GM19397 (cell line): Measurements from ENCODE around the gene TMEM109.

ENCODE experiments used
- ATAC-seq: cut with Tn5 transposase; IDR thresholded peaks from one replicate; pipeline ENCODE4 v1.9.1; 2021; ENCODE audit warnings: mild to moderate bottlenecking, moderate library complexity; ENCODE audit not compliant: unreplicated experiment

The TMEM109 gene

DNA sequence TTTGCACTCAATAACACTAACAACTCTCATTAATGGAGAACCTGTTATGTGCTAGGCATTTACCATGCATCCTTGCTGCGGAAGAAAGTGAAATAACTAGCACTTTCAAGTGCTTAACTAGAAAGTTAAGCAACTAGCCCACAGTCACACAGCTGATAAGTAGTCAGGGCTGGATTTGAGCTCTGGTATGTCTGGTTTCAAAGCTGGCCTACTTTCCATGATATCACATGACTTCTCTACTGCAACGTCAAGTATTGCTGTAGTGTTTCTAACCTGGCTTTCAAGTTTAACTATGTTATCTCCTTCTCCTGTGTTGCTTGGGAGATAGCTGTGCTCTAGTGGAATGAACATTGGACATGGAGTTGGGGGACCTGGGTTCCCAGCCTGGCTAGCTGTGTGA lies 25.9 kb downstream of the TMEM109 start:
- ATAC-seq: no peak

DNA sequence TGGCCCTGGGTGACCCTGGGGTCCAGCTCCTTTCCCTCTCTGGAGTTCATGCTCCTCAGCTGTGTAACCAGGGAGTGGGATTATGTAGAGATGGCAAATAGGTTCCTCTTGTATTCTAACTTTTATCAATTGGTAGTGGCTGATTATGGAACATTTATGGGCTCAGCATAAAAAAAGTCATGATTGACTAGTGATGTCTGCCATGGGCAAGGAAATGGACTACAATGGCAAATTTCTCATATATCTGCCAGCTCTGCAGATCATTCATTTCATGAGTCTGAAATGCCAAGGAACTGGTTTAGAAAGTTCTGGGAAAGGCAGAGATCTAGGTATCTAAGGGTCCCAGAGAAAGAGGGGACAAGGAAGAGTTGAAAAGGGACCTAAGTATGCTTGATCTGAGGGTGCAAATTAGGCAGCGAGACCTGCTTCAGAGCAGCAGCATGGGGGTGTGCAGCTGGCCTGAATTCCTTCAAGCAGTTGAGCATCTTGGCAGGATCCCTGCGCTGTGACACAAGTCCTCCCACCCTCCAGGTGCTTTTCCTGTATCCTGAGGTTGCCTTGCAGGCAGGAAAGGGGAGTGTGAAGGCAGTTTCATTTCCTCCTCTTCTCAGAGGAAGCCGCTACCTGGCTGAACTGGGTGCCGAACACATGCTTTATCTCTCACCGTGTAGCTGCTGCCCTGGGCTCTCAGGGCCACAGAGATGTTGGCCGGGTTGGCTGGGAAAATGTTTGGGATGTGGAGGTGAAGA lies 27.6 kb downstream of the TMEM109 start:
- no peak for ATAC-seq

DNA sequence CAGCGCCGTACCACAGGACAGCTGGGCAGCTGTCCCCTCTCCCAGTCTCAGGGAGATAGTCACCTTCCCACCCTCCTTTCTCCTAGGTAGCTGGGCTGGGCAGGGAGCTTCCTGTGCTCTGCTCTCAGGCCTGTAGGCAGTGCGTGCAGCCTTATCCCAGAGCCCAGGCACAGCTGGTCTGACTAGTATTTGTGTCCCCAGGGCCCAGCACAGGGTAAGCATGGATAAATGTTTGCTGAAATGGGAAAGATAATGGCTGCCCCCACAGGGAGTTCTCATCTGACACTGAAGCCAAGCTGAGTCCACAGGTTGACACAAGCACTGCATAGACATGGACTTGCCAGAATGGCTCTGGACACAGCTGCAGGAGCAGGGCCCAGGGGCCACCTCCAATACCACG lies 28.3 kb downstream of the TMEM109 start:
- no peak for ATAC-seq

DNA sequence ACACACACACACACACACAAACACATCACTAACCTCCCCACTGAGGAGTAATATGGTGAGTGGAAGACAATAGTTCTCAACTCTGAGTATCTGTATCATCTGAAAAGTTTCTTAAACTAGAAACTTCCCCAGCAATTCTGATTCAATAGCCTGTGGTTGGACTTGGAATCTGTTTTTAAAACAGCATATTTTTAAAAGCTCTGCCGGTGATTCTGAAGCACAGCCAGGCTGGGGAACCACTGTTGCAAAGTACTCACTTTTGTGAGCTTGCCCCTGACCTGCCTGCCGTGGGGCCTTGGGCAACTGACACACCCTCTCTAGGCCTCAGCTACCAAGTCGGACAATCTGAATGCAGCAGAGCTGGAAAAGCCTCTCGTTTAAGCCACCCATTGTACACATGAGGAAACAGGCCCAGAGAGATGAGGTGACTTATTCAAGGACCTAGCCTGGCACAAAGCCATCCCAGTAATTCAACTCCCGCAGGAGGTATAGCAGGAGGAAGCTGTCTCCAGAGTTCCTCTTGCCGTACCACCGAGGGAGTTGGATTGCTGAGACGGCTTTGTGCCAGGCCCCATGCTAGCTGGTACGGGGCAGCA lies 29.1 kb downstream of the TMEM109 start:
- ATAC-seq: no peak

DNA sequence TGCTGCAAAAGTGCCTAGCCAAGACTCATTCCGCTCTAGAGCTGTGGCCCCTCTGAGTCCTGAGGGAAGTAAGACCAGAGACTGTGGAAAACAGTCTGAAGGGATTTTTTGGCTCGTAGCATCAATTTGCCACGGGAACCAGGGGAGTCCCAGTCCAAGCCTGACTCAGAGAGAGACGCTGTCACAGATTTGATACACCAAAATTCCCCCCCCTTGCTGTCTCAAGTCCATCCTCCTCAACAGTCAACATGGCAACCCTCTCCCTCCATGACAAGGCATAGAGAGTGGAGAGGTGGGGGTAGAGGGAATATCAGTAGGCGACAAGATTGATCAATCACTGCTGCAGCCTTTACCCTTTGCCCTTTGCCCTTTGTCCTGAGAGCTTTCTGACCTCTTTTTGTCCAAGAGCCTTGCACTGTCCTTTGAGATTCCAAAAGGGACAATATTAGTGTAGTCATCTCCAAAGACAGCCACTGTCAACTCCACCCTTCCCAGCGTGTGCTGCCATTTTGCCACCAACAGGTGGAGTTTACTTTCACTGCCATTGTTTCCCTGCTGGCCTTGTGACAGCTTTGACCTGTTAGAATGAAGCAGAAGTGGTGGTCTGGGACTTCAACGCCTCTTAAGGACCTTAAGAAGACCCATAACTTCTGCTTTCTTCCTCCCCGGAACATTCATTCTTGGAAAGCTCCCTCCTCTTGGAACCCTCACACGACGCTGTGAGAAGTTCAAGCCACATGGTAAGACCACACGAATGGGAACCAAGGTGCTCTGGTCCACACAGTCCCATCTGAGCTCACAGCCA lies 30.7 kb downstream of the TMEM109 start:
- no peak for ATAC-seq

DNA sequence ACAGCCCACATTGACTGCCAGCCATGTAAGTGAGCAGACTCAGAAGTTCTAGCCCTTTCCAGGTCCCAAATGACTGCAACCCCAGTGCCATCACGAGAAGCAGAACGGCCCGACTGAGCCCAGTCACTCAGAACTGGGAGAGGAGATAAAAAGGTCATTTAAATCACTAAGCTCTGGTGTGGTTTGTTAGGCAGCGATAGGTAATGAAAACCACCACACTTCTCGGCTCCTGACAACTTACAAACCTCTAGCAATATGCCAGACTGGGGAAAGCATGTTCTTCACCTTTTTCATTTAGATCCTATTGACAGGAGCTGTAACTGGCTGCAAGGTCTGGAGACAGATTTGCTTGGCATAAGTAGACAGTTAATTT lies 31.3 kb downstream of the TMEM109 start:
- no peak for ATAC-seq

DNA sequence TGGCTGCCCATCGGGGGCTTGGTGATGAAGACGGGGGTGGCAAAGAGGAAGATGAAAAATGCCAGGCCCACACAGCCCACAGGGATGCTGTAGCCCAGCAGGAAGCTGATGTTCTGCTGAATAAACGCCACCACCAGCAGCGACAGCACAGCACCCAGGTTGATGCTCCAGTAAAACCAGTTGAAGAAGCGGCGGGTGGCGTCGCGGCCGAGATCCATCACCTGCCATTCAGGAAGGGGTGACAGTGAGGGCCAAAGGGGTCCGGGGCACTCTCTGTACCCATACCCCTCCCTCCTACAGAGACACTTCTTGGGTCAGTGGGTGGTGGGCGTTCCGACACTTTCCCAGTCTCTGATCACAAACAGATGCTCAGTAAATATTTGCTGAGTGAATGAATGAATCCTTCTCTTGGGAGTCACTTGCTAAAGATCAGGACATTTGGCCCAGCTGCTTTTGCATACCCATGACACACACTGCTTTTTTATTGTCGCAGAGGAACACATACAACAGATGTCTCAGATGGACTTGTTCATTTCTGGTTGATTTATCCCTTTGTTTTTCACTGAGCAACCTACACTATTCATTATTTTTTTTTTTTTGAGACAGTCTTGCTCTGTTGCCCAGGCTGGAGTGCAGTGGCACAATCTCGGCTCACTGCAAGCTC lies 32.8 kb downstream of the TMEM109 start:
- no peak for ATAC-seq

DNA sequence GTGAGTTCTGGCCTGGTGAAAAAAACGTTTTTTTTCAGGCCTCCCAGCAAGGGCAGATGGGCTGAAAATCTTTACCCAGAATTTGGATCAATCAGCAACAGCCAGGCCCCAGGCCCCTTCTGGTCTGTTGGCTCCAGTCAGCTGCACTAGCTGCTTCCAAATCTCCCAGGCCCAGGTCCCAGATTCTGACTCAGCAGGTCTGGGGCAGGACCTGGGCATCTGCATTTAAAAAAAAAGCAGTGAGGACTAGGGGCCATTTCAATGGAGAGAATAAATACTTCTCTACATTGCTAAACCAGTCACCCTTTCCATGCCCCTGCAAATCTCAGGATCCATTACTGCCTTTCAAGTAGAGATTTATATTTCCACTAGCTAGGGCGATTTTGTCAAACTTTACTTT lies 33.7 kb downstream of the TMEM109 start:
- no peak for ATAC-seq

DNA sequence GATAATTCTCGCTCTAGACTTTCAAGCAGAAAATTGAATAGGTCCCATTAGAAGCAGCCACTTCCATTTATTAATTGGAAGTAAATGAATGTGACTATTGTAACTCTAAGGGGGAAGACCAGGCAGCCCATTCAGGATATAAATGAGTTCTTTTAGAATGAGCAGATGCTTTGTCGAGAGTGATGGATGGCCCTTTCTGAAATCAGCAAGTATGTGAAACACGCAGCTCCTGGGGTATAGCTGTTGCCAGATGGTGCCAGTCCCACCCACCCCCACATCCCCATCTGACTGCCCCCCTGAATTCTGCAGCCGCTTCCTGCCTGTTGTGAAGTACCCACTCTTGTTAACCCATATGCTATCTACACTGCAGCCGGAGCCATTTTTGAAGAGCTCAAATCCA lies 34.3 kb downstream of the TMEM109 start:
- no peak for ATAC-seq

DNA sequence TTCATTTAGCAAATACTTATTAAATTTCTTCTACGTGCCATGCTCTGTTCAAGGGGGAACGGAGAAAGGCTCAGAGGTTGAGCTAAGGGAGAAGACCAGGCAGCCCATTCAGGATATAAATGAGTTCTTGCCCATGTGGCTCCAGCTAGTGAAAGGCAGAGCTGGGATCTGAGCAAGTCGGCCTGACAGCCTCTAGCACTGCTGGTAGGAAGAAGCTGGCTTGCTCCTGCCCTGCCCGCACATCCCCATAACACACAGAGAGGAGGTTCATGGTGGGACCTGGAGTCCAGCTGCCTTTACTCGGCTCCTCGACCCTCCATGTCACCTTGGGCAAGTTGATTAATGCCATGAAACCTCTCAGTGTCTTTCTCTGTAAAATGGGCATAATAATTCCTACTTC lies 36.1 kb downstream of the TMEM109 start:
- no peak for ATAC-seq

DNA sequence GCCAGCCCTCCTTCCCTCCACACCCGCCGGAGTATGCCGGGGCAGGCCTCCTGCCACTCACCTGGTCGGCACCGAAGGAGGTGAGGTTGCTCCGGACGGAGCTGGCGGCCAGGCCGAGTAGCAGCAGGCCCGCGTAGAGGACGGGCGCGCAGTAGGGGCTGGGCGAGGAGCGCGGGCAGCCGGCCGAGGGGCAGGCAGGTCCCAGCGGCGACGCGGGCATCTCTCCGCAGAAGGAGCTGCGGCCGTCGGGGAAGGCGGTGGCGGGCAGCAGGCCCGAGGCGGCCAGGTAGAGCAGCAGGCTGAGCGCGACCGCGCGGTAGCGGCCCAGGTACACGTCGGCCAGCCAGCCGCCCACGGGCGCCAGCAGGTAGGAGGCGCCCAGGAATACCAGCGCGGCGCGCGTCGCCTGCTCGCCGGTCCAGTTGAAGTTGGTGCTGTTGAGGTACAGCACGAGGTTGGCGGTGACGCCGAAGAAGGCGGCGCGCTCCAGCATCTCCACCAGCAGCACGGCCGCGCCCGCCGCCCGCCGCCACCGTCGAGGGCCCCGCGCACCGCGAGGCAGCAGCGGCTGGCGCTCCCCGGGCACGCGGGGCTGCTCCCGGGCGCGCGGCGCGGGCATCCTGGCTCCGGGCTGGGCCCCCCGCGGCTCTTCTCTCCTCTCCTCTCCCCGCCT lies 37.1 kb downstream of the TMEM109 start:
- no peak for ATAC-seq

DNA sequence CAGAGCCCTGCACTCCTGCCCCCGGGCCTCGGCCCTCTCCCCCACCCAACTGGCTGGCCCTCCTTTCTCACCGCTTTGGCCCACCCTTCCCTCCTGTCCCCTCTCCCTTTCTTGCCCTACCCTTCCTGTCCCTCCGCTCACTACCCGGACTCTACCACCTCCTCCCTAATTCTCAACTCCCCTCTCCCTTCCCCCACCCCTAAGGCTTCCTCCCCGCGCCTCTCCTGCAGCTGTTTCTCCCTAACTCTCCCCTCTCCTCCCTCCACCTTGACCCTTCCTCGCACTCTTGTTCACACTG lies 37.6 kb downstream of the TMEM109 start:
- no peak for ATAC-seq

DNA sequence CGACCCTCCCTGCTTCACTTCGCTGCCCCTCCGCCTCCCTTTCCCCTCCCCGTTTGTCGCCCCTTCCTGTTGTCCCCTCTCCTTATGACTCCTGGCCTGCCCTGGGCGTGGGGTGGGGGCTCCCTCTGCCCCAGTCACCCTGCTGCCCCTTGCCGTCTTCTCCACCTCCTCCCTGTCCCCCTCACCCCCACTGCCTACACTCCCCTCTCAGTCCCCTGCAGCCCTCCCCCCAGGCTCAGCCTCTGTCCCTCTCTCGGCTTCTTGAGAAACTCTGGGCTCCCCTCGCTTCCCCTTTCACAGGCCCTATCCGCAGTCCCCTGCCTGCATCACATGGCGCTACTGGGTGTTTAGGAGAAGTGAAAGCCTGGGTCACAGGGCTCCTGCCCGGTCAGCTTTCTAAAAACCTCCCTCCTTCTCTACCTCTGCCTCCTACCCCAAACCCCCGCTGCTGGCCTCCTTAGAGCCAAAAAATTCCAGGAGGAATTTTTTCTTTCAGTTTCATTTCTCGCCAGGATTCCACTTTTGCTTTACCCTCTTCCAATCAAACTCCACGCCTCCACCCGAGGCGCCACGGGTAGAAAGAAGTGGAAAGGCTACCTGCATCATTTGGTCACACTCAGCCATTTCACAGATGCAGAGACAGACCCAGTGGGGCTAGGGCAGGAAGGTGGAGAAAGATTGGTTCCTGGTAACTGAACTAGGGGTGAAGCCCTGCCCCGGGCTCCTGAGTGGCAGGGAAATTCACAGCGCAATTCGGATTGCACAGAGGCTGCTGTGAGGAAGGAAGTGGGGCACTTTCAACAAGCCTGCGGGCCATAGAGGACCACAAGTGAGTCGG lies 38.2 kb downstream of the TMEM109 start, which contains the start of gene SLC15A3:
SLC15A3 (minus strand) TSS at position 273 of the 838 bp plus-strand sequence. CDS start 625 bp downstream, outside the sequence.
- ATAC-seq: peak; percentile 73

DNA sequence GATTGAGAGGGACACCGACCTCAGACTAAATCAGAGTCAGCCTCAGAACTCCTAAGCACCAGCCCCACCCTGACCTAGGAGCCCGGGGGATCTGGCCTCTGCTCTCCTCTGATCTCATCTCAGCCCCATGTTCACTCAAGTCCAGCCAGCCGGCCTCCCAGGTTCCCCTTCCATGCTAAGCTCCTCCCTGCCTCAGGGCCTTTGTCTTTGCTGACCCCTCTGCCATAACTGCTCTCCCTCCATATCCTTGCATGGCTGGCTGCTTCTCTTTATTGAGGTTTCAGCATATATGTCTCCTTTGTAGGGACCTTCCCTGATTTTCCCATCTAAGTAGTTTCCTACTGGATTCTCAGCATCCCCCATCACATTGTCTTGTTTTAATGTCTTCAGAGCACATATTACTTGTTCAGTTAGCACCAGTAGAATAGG lies 38.8 kb downstream of the TMEM109 start:
- ATAC-seq: peak; percentile 5

DNA sequence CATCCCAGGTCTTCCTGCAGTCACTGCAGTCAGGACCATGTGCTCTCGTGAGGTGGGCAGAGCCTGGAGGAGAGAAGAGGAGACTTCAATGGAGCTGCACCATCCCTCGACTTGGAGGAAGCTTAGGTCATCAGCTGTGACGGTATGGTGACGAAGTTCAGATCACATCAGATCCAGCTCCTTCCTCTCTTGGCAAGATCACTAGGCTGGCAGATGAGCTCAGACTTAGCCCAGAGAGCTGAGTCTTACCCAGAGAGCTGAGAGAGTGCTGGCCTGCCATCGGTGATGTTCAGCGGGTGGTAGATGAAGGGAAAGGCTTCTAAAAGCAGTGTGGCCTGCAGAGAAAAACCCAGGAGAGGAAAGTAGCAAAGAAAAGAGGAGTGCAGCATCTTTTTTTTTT lies 39.8 kb downstream of the TMEM109 start:
- no peak for ATAC-seq

DNA sequence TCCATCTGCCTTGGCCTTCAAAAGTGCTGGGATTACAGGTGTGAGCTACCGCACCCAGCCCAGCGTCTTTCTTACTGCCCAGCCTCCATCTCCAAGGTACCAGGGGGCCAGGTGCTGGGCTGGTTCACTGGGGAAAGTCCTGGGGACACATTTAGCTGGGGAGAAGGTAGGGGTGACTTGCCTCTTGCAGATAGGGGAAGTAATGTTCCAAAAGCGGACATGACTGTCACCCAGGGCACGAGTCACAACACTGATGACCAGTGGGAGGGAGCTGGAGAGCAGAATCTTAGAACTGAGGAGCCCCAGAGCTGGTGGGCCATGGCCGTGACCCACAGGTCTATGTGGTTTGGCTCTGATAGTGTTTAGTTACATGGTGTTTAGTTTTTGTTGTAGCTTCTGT lies 40.5 kb downstream of the TMEM109 start:
- no peak for ATAC-seq

DNA sequence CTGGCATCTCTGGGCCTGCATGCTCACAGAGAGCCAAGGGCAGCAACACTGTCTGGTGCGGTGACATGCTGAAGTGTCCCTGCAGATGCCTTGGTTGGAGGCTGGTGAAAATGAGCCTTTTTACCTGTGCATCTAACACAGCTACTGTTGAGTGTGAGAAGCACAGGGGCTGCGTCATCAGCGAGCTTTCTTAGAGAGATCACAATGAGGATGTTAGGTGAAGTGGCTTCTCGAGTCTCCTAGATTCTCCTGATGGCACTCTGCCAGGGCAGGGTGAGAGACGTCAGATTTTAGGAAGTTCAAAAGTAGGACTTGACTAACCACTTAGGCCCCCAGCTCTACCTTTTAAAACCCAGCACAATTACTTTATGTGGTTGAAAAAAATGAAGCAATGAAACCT lies 41.6 kb downstream of the TMEM109 start:
- no peak for ATAC-seq

DNA sequence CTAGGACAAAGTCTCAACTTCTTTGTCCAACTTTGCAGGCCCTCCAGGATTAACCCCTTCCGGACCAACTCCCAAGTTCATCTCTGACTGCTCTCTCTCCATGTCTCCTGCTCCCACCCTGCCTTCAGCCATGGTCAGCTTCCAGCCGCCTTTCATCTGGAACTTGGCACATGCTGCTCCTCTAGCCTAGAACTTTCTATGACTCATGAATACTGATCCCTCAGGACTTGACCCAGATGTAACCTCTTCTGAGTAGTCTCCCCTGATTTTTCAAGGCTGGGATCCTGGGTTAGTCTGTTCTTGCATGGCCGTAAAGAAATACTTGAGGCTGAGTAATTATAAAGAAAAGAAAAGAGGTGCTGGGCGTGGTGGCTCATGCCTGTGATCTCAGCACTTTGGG lies 43.2 kb downstream of the TMEM109 start:
- ATAC-seq: no peak

DNA sequence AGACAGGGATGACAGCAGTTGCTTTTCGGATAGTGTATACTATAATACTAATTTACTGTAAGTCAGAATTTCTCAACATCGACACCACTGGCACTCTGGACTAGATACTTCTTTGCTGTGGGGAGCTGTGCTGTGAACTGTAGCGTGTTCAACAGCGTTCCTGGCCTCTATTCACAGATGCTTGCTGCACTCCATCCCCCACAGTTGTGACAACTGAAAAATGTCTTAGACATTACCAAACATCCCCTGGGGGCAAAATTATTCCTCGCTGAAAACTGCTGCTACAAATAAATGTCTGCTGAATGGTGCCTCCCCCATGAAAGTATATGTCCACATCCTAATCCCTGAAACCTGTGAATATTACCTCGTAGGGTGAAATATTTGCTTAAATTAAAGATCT lies 45.5 kb downstream of the TMEM109 start:
- no peak for ATAC-seq

DNA sequence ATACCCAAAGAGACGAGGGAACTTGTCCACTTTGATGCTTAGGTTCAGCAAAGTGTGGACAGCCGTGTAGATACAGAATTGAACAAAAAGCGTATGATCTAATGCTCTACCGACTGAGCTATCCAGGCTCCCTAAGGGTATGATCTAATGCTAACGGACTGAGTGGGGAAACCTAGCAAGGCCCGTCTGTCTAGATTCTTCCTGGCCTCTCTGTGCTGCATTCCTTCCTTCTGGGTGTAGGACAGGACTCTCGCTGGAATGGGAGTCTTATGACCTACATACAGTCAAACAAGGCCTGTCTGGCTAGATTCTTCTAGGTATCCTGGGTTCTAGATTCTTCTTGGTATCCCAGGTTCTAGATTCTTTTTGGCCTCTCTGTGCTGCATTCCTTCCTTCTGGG lies 46.4 kb downstream of the TMEM109 start:
- ATAC-seq: no peak
